Measurements from ENCODE around the gene FOXP1.

The FOXP1 gene

GRCh38 chr3:70989174-70989573 lies 594.4 kb downstream of the FOXP1 start:
- peaks cover under 1% of the 10 kb centered on the region for H3K4me1 ChIP-seq (ENCODE audit: control insufficient read depth, insufficient read depth, low read length)
- no peak overlapping the region for H3K27ac ChIP-seq (ENCODE audit: insufficient read depth, low read depth, low read length, poor library complexity, severe bottlenecking)
- no peak overlapping the region for H3K4me3 ChIP-seq (ENCODE audit: insufficient read depth, low read depth, low read length)
- 80% methylated on average over 1 of the region's 3 CpGs; no CpG with 5 or more reads in 1 of the 2 experiments for WGBS, 2 experiments
- H3K9me3 ChIP-seq (ENCODE audit: control insufficient read depth, low read length): no peaks in the 10 kb centered on the region
- no peaks in the 10 kb centered on the region for H3K27me3 ChIP-seq (ENCODE audit: control insufficient read depth, insufficient read depth, low read length, poor library complexity, severe bottlenecking)
- no peaks in the 10 kb centered on the region for H3K36me3 ChIP-seq (ENCODE audit: control insufficient read depth, insufficient read depth, low read length)

GRCh38 chr3:70988111-70988510 lies 595.4 kb downstream of the FOXP1 start:
- Histone ChIP-seq H3K4me1 (ENCODE audit: control insufficient read depth, insufficient read depth, low read length) (peaks cover 8% of the 10 kb centered on the region), H3K4me3 (ENCODE audit: insufficient read depth, low read depth, low read length) (no peak overlapping the region), H3K27ac (ENCODE audit: insufficient read depth, low read depth, low read length, poor library complexity, severe bottlenecking) (no peak overlapping the region), H3K36me3 (ENCODE audit: control insufficient read depth, insufficient read depth, low read length) (no peaks in the 10 kb centered on the region), H3K9me3 (ENCODE audit: control insufficient read depth, low read length) (no peaks in the 10 kb centered on the region), H3K27me3 (ENCODE audit: control insufficient read depth, insufficient read depth, low read length, poor library complexity, severe bottlenecking) (no peaks in the 10 kb centered on the region)
- WGBS, 2 experiments: 96 to 99% methylated on average over 4 of the region's 4 CpGs

GRCh38 chr3:70985572-70985971 lies 598.0 kb downstream of the FOXP1 start:
- no peaks in the 10 kb centered on the region for H3K27me3 ChIP-seq (ENCODE audit: control insufficient read depth, insufficient read depth, low read length, poor library complexity, severe bottlenecking)
- no peaks in the 10 kb centered on the region for H3K9me3 ChIP-seq (ENCODE audit: control insufficient read depth, low read length)
- H3K4me3 ChIP-seq (ENCODE audit: insufficient read depth, low read depth, low read length): no peak overlapping the region
- 94 to 97% methylated on average over 4 of the region's 4 CpGs for WGBS, 2 experiments
- no peaks in the 10 kb centered on the region for H3K36me3 ChIP-seq (ENCODE audit: control insufficient read depth, insufficient read depth, low read length)
- peaks cover 32% of the 10 kb centered on the region for H3K4me1 ChIP-seq (ENCODE audit: control insufficient read depth, insufficient read depth, low read length)
- H3K27ac ChIP-seq (ENCODE audit: insufficient read depth, low read depth, low read length, poor library complexity, severe bottlenecking): no peak overlapping the region

GRCh38 chr3:70984776-70985482 lies 598.6 kb downstream of the FOXP1 start:
- Histone ChIP-seq H3K27me3 (ENCODE audit: control insufficient read depth, insufficient read depth, low read length, poor library complexity, severe bottlenecking) (no peaks in the 10 kb centered on the region), H3K27ac (ENCODE audit: insufficient read depth, low read depth, low read length, poor library complexity, severe bottlenecking) (no peak overlapping the region), H3K36me3 (ENCODE audit: control insufficient read depth, insufficient read depth, low read length) (no peaks in the 10 kb centered on the region), H3K4me3 (ENCODE audit: insufficient read depth, low read depth, low read length) (no peak overlapping the region), H3K9me3 (ENCODE audit: control insufficient read depth, low read length) (no peaks in the 10 kb centered on the region), H3K4me1 (ENCODE audit: control insufficient read depth, insufficient read depth, low read length) (peaks cover 32% of the 10 kb centered on the region)
- WGBS, 2 experiments: 96 to 98% methylated on average over 7 of the region's 8 CpGs

GRCh38 chr3:70982700-70983140 lies 600.8 kb downstream of the FOXP1 start:
- Histone ChIP-seq H3K9me3 (ENCODE audit: control insufficient read depth, low read length) (no peaks in the 10 kb centered on the region), H3K27ac (ENCODE audit: insufficient read depth, low read depth, low read length, poor library complexity, severe bottlenecking) (peak overlapping the region; percentile 60), H3K36me3 (ENCODE audit: control insufficient read depth, insufficient read depth, low read length) (peaks cover 1% of the 10 kb centered on the region), H3K4me1 (ENCODE audit: control insufficient read depth, insufficient read depth, low read length) (peaks cover 32% of the 10 kb centered on the region), H3K4me3 (ENCODE audit: insufficient read depth, low read depth, low read length) (no peak overlapping the region), H3K27me3 (ENCODE audit: control insufficient read depth, insufficient read depth, low read length, poor library complexity, severe bottlenecking) (no peaks in the 10 kb centered on the region)
- 35 to 43% methylated on average over 6 of the region's 6 CpGs for WGBS, 2 experiments

- Histone ChIP-seq H3K9me3 (ENCODE audit: control insufficient read depth, low read length) (no peaks in the 10 kb centered on the region), H3K4me3 (ENCODE audit: insufficient read depth, low read depth, low read length) (no peak overlapping the region), H3K4me1 (ENCODE audit: control insufficient read depth, insufficient read depth, low read length) (peaks cover 32% of the 10 kb centered on the region), H3K27me3 (ENCODE audit: control insufficient read depth, insufficient read depth, low read length, poor library complexity, severe bottlenecking) (no peaks in the 10 kb centered on the region), H3K36me3 (ENCODE audit: control insufficient read depth, insufficient read depth, low read length) (peaks cover 3% of the 10 kb centered on the region), H3K27ac (ENCODE audit: insufficient read depth, low read depth, low read length, poor library complexity, severe bottlenecking) (no peak overlapping the region)
- WGBS, 2 experiments: 83% methylated on average over 1 of the region's 1 CpG; no CpG with 5 or more reads in 1 of the 2 experiments
These were observed 601.2 kb downstream of the FOXP1 start for GRCh38 chr3:70982284-70982683.

- H3K9me3 ChIP-seq (ENCODE audit: control insufficient read depth, low read length): no peaks in the 10 kb centered on the region
- 91% methylated on average over 6 of the region's 6 CpGs for WGBS, 2 experiments
- no peaks in the 10 kb centered on the region for H3K27me3 ChIP-seq (ENCODE audit: control insufficient read depth, insufficient read depth, low read length, poor library complexity, severe bottlenecking)
- peaks cover 9% of the 10 kb centered on the region for H3K36me3 ChIP-seq (ENCODE audit: control insufficient read depth, insufficient read depth, low read length)
- H3K4me1 ChIP-seq (ENCODE audit: control insufficient read depth, insufficient read depth, low read length): peaks cover 32% of the 10 kb centered on the region
- H3K27ac ChIP-seq (ENCODE audit: insufficient read depth, low read depth, low read length, poor library complexity, severe bottlenecking): no peak overlapping the region
- no peak overlapping the region for H3K4me3 ChIP-seq (ENCODE audit: insufficient read depth, low read depth, low read length)
These were observed 602.2 kb downstream of the FOXP1 start for GRCh38 chr3:70981231-70981880.

GRCh38 chr3:70980646-70981170 lies 602.8 kb downstream of the FOXP1 start:
- H3K36me3 ChIP-seq (ENCODE audit: control insufficient read depth, insufficient read depth, low read length): peaks cover 15% of the 10 kb centered on the region

GRCh38 chr3:70979983-70980645 lies 603.4 kb downstream of the FOXP1 start:
- Histone ChIP-seq H3K4me3 (ENCODE audit: insufficient read depth, low read depth, low read length) (no peak overlapping the region), H3K27me3 (ENCODE audit: control insufficient read depth, insufficient read depth, low read length, poor library complexity, severe bottlenecking) (no peaks in the 10 kb centered on the region), H3K27ac (ENCODE audit: insufficient read depth, low read depth, low read length, poor library complexity, severe bottlenecking) (no peak overlapping the region), H3K9me3 (ENCODE audit: control insufficient read depth, low read length) (no peaks in the 10 kb centered on the region), H3K4me1 (ENCODE audit: control insufficient read depth, insufficient read depth, low read length) (peaks cover 32% of the 10 kb centered on the region), H3K36me3 (ENCODE audit: control insufficient read depth, insufficient read depth, low read length) (peaks cover 15% of the 10 kb centered on the region)
- WGBS, 2 experiments: 93 to 96% methylated on average over 7 of the region's 7 CpGs

More at GRCh38 chr3:70980646-70981170, 602.8 kb downstream of the FOXP1 start:
- Histone ChIP-seq H3K4me1 (ENCODE audit: control insufficient read depth, insufficient read depth, low read length) (peaks cover 32% of the 10 kb centered on the region), H3K27me3 (ENCODE audit: control insufficient read depth, insufficient read depth, low read length, poor library complexity, severe bottlenecking) (no peaks in the 10 kb centered on the region), H3K9me3 (ENCODE audit: control insufficient read depth, low read length) (no peaks in the 10 kb centered on the region), H3K4me3 (ENCODE audit: insufficient read depth, low read depth, low read length) (no peak overlapping the region), H3K27ac (ENCODE audit: insufficient read depth, low read depth, low read length, poor library complexity, severe bottlenecking) (no peak overlapping the region)
- 87 to 90% methylated on average over 8 of the region's 8 CpGs for WGBS, 2 experiments

- peaks cover 20% of the 10 kb centered on the region for H3K4me1 ChIP-seq (ENCODE audit: control insufficient read depth, insufficient read depth, low read length)
- H3K27ac ChIP-seq (ENCODE audit: insufficient read depth, low read depth, low read length, poor library complexity, severe bottlenecking): no peak overlapping the region
- no peaks in the 10 kb centered on the region for H3K27me3 ChIP-seq (ENCODE audit: control insufficient read depth, insufficient read depth, low read length, poor library complexity, severe bottlenecking)
- H3K9me3 ChIP-seq (ENCODE audit: control insufficient read depth, low read length): no peaks in the 10 kb centered on the region
- no peak overlapping the region for H3K4me3 ChIP-seq (ENCODE audit: insufficient read depth, low read depth, low read length)
- 96 to 97% methylated on average over 12 to 13 of the region's 13 CpGs for WGBS, 2 experiments
- peaks cover 15% of the 10 kb centered on the region for H3K36me3 ChIP-seq (ENCODE audit: control insufficient read depth, insufficient read depth, low read length)
These were observed 605.8 kb downstream of the FOXP1 start for GRCh38 chr3:70977712-70978111.

Measured in ectodermal cell (in vitro differentiated cells).